GM12891 (cell line): ENCODE data around the gene EFNA3.

Experiments
- PAX5 ChIP-seq: IDR thresholded peaks from 2 replicates; pipeline ENCODE4 v1.6.1; 2011; ENCODE audit warnings: low read length, moderate library complexity, mild to moderate bottlenecking; ENCODE audit not compliant: insufficient read depth, severe bottlenecking
- POLR2A ChIP-seq: IDR thresholded peaks from 2 replicates; pipeline ENCODE4 v1.6.1; 2011; ENCODE audit warnings: low read depth, low read length, control low read depth
- POU2F2 ChIP-seq: IDR thresholded peaks from 2 replicates; pipeline ENCODE4 v1.6.1; 2011; ENCODE audit warnings: low read depth, mild to moderate bottlenecking, control low read depth, low read length, moderate library complexity
- SPI1 ChIP-seq: IDR thresholded peaks from 2 replicates; pipeline ENCODE4 v1.6.1; 2011; ENCODE audit warnings: low read depth, low read length, control low read depth
- TAF1 ChIP-seq: IDR thresholded peaks from 2 replicates; pipeline ENCODE4 v1.6.1; 2011; ENCODE audit warnings: low read depth, low read length, control low read depth

GRCh38 chr1:155099331-155099730 is 20.7 kb downstream of the EFNA3 start:
- TF ChIP-seq POLR2A (no peak), SPI1 (no peak), PAX5 (no peak), TAF1 (no peak), POU2F2 (no peak)
